Coronary artery (tissue), 2 donors: Measurements from ENCODE around the gene NHS.

Experiments used
- DNase-seq: peaks from one replicate; pipeline ENCODE4 v3.0.0-alpha.2; 2017; ENCODE audit warnings: low spot score
- H3K27ac ChIP-seq, 2 donors: fragments of 200-600 bp; sonication (generic); one replicate each; pipeline ENCODE4 v1.5.1; 2016 to 2019
- H3K4me3 ChIP-seq: fragments of 200-600 bp; sonication (generic); 2 replicates; pipeline ENCODE4 v1.5.1; 2016; ENCODE audit warnings: mild to moderate bottlenecking, moderate library complexity
- CTCF ChIP-seq: fragments of 200-600 bp; sonication (generic); IDR thresholded peaks from one replicate; pipeline ENCODE4 v1.5.1; 2019; ENCODE audit warnings: antibody characterized with exemption

NHS gene

GRCh38 chrX:17377091-17377717 lies 2.2 kb downstream of the NHS start:
- Histone ChIP-seq H3K4me3 (peak overlapping the region; percentile 79), H3K27ac (peak overlapping the region; percentile 18 to 81)
- TF ChIP-seq CTCF = no peak
- peak; percentile 76 for DNase-seq

DNA sequence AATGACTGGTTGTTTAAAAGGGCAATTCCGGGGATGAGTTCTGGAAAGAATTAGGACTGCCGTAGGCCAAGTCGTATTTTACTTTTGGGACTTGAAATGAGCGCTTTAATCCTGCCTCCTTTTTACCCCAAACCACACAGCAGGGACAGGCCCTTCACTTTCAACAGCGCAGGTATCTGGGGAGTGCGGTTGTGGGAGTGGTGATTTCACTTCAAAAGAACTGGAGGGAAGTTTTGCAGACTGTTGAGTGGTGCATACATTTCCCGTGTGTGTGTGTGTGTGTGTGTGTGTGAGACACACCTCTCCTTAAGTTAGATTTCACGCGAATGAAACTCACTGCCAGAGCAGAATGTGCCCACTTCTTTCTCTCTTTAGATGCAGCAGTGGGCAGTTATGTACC lies 2.8 kb downstream of the NHS start:
- TF ChIP-seq CTCF = no peak
- Histone ChIP-seq H3K4me3 (peak overlapping the region; percentile 79), H3K27ac (peak overlapping the region in 1 of 2 donors; percentile 81)
- DNase-seq = no peak

DNA sequence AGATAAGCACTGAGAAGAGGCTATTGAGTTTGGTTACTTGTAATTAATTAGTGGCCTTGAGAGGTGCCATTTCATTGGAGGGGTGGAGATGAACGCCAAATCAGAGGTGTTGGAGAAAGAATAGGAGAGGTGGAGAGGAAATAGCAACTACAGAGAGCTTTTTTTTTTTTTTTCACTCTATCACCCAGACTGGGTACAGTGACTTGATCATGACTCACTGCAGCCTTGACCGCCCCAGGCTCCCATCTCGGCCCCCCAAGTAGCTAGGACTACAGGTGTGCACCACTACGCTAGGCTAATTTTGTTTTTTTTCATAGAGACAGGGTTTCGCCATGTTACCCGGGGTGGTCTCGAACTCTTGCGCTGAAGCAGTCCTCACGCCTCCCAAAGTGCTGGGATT lies 5.2 kb downstream of the NHS start:
- no peak for TF ChIP-seq CTCF
- no peak for DNase-seq

GRCh38 chrX:17390419-17390850 lies 15.4 kb downstream of the NHS start:
- no peak for TF ChIP-seq CTCF
- DNase-seq = no peak
- Histone ChIP-seq H3K27ac (no peak overlapping the region), H3K4me3 (no peak overlapping the region)

More for the DNA sequence above, 5.2 kb downstream of the NHS start:
- no peak overlapping the region for H3K4me3 ChIP-seq
- H3K27ac ChIP-seq = no peak overlapping the region

GRCh38 chrX:17395154-17395553 lies 20.2 kb downstream of the NHS start:
- no peak overlapping the region for H3K4me3 ChIP-seq
- TF ChIP-seq CTCF = no peak
- no peak overlapping the region for H3K27ac ChIP-seq
- DNase-seq = no peak

- TF ChIP-seq CTCF = no peak
- DNase-seq = no peak
- no peak overlapping the region for H3K27ac ChIP-seq
- no peak overlapping the region for H3K4me3 ChIP-seq
Measured at GRCh38 chrX:17397074-17397473, 22.1 kb downstream of the NHS start.

DNA sequence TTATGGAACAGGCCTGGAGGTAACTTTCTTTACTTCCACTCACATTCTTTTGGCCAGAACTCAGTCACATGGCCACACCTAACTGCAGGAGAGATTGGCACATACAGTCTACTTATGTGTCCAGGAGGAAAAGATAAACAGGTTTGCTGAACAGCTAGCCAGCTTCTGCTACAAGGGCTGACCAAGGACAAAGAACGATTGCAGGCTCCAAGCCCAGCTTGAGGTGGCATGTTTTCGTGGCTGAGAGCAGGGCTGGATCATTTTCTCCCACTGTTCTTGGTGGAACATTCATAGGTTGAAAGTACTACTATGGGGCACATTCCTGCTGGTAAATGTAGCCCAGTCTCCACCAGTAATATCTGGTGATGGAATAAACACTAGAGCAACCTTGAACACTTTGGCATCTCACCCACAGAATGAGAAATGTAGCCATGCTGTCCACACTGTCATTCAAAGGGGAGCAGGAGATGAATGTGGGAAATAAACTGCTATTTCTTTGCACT lies 28.2 kb downstream of the NHS start:
- DNase-seq = no peak
- peak overlapping the region; percentile 28 to 37 for H3K27ac ChIP-seq

More for the DNA sequence above, 28.2 kb downstream of the NHS start:
- no peak for TF ChIP-seq CTCF
- H3K4me3 ChIP-seq = no peak overlapping the region
